Ecto neural progenitor cell (in vitro differentiated cells): ENCODE data around the gene TBL1Y.

Experiments used
- DNase-seq: peaks from one replicate; pipeline ENCODE4 v3.0.0-alpha.2; 2018; ENCODE audit warnings: low spot score

Gene TBL1Y

DNA sequence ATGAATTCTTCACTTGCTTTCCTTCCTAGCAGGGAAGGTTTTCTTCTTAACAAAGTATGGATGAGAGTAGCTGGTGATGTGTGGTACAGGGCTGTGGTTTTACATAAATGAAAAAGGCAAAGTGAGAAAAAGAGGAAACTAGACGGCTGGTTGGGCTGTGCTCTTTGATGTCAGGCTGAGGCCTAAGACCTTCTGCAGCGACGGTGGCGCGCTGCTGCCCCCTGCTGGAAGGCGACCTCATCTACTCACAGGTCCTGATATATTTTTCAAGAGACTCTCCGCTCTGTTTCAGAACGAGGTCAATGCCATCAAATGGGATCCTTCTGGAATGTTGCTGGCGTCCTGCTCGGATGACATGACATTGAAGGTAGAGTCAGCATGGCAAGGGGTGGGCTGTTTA is 175.1 kb downstream of the TBL1Y start:
- no peak for DNase-seq

DNA sequence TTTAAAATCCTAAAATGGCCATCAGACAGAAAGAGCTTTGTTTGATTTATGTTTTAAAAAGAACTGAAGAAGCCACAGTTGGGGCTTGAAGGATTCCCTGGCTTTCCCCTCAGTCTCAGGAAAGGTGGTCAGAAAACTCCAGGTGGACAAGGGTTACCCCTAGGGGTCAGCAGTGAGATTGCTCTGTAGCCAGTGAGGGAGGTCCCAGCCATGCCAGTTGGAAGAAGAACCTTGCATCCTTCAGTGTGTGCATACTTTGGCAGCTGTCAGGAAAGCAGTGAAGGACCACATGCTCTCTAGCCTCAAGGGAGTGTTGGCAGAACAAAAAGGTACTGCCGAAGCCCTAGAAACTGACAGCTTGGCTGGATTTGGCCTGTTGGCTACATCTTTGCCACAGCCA is 182.3 kb downstream of the TBL1Y start:
- no peak for DNase-seq

DNA sequence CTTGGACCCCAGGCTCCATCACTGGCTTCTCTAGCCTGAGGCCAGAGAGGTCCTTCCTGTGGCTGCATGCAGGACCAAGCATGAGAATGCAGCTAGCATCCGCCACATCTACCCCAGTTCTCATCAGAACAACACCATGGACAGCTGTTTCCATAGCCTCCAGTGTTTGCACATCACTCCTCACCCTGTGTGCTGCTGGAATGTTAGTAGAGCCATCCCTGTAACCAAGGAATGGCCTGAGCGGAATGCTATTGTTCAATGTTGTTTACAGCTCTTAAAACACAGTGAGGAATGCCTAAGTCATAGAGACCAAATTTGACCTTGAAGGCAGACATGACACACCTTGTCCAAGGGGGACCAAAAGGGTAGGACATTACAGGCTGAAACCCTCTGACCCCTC is 183.9 kb downstream of the TBL1Y start:
- no peak for DNase-seq

DNA sequence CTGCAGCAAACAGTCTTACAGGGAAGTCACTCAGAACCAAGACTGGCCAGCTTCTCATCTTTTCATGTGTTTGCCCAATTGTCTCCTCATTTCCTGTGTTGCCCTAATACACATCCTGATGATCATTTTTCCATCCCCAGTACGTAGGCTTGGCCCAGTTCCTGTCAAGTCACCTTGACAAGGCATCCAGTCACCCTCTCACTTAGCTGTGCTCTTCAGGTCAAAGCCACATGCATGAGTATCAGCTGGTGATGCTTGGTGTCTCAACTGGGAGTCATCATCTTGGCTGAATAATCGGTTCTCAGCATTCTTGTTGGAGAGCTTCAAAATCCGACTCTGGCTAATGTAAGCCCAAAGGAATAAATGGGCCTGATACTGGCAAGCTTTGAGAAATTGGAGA is 186.5 kb downstream of the TBL1Y start:
- DNase-seq = no peak

DNA sequence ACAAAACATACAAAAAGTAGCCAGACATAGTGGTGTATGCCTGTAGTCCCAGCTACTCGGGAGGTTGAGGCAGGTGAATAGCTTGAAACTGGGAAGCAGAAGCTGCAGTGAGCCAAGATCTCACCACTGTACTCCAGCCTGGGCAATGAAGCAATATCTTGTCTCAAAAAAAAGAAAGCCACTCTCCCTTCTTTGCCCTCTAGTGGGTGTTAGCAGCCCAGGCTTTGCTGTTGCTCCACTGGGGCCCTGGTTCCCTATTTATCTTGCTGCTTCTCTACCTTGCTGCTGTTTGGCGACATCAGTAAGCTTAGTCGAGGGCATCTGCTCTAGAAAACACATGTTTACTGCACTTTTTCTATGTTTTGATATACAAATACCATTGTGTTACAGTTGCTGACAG is 189.2 kb downstream of the TBL1Y start:
- DNase-seq = no peak

DNA sequence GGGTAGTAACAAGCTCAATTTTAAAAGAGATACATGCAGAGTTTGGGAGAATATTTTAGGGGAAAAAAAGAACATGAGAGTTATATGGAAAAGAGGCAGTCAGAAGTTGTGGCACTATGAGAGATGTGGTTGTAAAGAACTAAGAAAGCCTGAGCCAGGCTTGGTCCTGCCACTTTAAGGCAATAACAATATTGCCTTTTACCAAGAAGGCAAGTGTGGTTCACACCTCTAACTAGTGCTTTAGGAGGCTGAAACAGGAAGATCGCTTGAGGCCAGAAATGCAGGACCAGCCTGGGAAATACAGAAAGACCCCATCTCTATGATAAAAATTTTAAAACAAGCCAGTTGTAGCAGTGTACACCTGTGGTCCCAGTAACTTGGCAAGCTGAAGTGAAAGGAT is 192.2 kb downstream of the TBL1Y start:
- no peak for DNase-seq

DNA sequence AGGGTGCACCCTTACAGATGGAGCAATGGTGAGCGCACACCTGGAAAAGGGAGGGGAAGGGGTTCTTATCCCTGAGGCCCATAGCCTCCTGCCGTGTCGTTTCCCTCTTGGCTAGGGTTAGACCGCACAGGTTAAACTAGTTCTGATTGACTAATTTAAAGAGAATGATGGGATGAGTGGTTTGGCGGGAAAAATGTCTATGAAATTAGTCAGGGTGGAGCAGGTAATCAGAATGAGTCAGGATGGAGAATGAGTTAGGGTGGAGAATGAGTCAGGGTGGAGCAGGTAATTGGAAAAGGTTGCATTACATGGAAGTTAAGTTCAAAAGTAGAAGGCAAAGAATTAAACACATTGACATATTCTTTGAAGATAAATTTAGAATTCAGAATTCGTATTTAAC is 196.7 kb downstream of the TBL1Y start:
- no peak for DNase-seq

DNA sequence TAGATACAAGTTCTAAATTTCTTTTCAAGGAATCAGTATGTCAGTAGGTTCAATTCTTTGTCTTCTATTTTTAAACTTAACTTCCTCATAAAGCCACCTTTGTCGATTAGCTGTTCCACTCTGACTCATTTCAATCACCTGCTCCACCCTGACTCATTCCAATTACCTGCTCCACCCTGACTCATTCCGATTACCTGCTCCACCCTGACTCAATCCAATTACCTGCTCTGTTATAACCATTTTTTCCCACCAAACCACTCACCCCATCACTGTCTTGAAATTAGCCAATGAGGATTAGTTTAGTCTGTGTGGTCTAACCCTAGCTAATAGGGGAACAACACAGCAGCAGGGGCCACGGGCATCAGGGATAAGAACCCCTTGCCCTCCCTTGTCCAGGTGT is 199.6 kb downstream of the TBL1Y start:
- DNase-seq = no peak

DNA sequence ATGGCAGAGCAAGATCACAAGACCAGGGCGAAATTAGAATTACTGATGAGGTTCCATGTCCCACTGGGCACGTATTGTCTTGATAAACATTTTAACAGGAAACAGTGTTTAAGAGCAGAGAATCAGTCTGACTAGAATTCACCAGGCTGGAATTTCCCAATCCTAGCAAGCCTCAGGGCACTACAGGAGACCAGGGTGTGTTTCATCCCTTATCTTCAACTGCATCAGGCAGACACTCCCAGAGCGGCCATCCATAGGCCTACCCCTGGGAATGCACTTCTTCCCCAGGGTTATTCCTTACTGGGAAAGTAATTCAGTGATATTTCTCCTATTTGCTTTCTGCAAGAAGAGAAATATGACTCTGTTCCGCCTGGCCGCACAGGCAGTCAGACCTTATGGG is 205.4 kb downstream of the TBL1Y start:
- DNase-seq = no peak

DNA sequence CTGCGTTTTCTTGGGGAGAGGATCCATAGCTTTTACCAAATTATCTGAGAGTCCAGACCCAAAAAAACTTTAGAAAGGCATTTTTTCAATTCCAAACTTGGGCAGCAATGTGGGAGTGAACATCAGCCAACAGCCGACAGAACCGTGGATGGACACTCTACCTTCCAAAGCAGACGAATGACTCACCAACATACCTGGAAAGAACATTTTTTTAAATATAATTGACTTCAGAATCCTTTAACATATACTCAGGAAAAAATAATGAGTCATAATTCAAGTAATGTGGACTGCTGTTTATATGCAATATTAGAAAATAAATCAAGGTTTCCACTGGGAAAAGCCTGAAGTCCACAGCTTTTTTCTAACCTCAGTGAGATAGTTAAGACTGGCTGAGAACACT is 211.7 kb downstream of the TBL1Y start:
- no peak for DNase-seq

DNA sequence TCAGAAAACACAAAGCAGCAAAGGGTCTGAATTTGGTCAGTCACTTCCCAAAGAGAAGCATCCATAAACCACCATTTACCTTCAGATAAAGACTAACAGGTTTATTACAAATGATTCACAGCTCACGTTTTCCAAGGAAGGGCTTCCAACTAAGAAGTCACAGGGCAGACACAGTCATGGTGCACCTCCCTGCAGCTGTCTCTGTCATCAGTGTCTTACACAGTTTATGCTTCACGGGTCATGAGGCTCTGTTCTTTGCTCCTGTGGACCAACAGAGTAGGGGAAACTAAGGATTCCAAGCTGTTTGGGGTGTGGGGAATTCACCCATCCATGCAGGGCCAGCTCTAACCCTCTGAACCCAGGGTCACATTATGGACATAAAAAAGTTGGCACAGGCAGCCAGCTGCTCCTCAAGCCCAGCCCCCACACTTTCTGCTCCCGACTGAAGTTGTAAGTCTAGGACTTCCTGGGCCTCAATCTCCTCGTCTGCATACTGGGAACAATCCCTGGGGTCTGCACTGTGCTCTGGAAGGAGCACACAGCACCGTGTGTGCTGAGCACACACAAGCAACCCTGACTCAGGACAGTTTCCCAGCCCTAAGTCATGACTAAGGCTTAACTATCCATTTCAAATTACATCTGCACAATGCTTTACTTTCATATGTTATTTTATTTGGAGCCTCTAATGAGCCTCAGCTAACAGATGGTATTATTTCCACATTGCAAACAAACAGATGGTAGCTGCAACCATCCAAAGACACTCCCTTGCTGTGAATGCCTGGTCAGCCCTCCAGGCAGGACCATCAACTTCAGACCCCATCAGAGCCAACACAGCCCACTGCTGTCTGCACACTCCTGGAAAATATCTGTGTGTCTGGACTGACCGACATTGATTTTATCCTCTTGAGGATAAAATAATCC is 214.9 kb downstream of the TBL1Y start:
- DNase-seq = no peak

DNA sequence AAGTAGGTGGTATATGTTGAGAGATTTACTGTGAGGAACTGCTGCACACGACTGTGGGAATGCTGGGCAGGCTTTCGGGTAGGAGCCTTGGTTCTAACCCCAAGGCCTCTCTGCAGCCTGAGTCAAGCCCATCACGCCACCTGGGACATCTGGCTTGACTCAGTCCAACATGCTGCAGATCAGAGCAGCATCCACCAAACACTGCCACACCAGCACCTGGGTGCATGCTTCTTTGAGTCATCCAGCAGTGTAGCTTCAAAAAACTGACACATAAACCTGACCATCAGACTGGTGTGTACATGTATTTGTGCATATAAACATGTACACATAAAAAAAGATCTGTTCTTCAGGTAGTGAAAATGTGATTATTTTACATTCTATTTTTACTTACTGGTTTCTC is 217.7 kb downstream of the TBL1Y start:
- DNase-seq = no peak
